Pancreas (tissue), 10 donors: ENCODE data around the gene AIFM2. TPM values are rescaled to one million over a fixed set of nuclear protein-coding genes. Genes with fewer than 3 reads are reported as not detected.

Experiments used
- ATAC-seq, 4 donors: fragments of 200-7000 bp; cut with Tn5 transposase; one replicate each; pipeline versions ENCODE4 v1.8.0 to v1.9.1; 2020; ENCODE audit warnings: mild to moderate bottlenecking in 4 of 4, moderate library complexity in 4 of 4
- DNase-seq, 6 donors: peaks; one replicate each; pipeline ENCODE4 v3.0.0-alpha.2; 2020
- FAIRE-seq: peaks from 2 replicates; lab custom pipeline; 2012; peaks lifted over from hg19 to GRCh38; lab: Jason Lieb, UNC
- H3K27ac ChIP-seq, 4 donors: fragments of 200-600 bp; sonication (generic); 1 replicate in 3 of 4; 2 replicates in 1 of 4; pipeline versions ENCODE4 v1.5.0 to v1.8.0; 2020
- H3K27me3 ChIP-seq, 4 donors: fragments of 200-600 bp; one replicate each; pipeline ENCODE4 v1.8.0; 2021
- H3K36me3 ChIP-seq, 3 donors: fragments of 200-600 bp; sonication (generic) in 1 of 3; one replicate each; pipeline versions ENCODE4 v1.5.0 to v1.8.0; 2020 to 2021
- H3K4me1 ChIP-seq, 3 donors: fragments of 200-600 bp; one replicate each; pipeline ENCODE4 v1.8.0; 2021
- H3K4me3 ChIP-seq, 4 donors: fragments of 200-600 bp; sonication (generic) in 2 of 4; one replicate each; pipeline versions ENCODE4 v1.5.0 to v1.8.0; 2020 to 2021
- H3K9me3 ChIP-seq, 4 donors: fragments of 200-600 bp; one replicate each; pipeline ENCODE4 v1.8.0; 2021
- CTCF ChIP-seq, 4 donors: fragments of 200-600 bp; sonication (generic) in 3 of 4; IDR thresholded peaks; one replicate each; pipeline versions ENCODE4 v1.5.0 to v1.8.0; 2021; ENCODE audit warnings: antibody characterized with exemption in 4 of 4
- WGBS, 2 donors: extraction: QIAGEN DNeasy Blood & Tissue Kit; methylation state at CpG; one replicate each; pipeline ENCODE4 v1.1.7; 2013; 5-methylcytosine and 5-hydroxymethylcytosine counted together
- intact Hi-C, 3 donors: fragments of 100-400 bp; cut with DNase I; formaldehyde crosslinking; loops; one replicate each; pipeline versions ENCODE4 v1.11.1 to v1.14.2; 2022
- polyA plus RNA-seq, 2 donors: library from polyadenylated mRNA; stranded (reverse); fragments of 200-250 nt; gene quantifications; one replicate each; pipeline ENCODE4 v1.2.3, GENCODE V29; 2013
- total RNA-seq, 6 donors: library from RNA; stranded (reverse); fragmentation: NEBNext Ultra II Directional in 4 of 6; extraction: Animal tissue kit (Norgen Biotek cat#: 25700) in 4 of 6; gene quantifications; one replicate each; pipeline versions ENCODE4 v1.2.1 to v1.2.4, GENCODE V29; 2021 to 2023
- donor health status: healthy with polysubstance abuse.
- donor health status: DM: no; HTN: no; CAD: no; lungs with moderate emphysema.
- donor health status: DM: no; HTN: no; CAD: no.
- donor health status: control.
- donor health status: control.
- donor health status: Bipolar disorder and iron deficiency.
- donor health status: DM: yes; HTN: yes; CAD: no.
- donor health status: DM: no; HTN: no; CAD: no.
- donor health status: DM: no; HTN: no; CAD: no.
- donor health status: DM: yes; HTN: yes; CAD: no.

The AIFM2 gene
- total and polyA plus RNA-seq, 8 donors = 2.0 to 5.0 (median 3.6) TPM

- H3K27ac ChIP-seq = peak overlapping the region in 2 of 4 donors; percentile 87 to 88
- 21 to 27% methylated on average over 2 of the region's 2 CpGs for WGBS, 2 donors
- H3K36me3 ChIP-seq = peaks cover 0 to 9% (median 9%) of the 10 kb centered on the region in 3 donors
- no peaks in the 10 kb centered on the region for H3K9me3 ChIP-seq
- no peak for TF ChIP-seq CTCF (IDR thresholded peaks at IDR 0.05)
- intact Hi-C loops = no loop called here
- no peaks in the 10 kb centered on the region for H3K27me3 ChIP-seq
- peak overlapping the region in 2 of 4 donors; percentile 81 to 94 for H3K4me3 ChIP-seq
- FAIRE-seq (no peak), ATAC-seq (no peak), DNase-seq (no peak)
- peaks cover 4 to 12% (median 7%) of the 10 kb centered on the region in 3 donors for H3K4me1 ChIP-seq
These were observed 14.6 kb upstream of the AIFM2 start for GRCh38 chr10:70147259-70147625.

DNA sequence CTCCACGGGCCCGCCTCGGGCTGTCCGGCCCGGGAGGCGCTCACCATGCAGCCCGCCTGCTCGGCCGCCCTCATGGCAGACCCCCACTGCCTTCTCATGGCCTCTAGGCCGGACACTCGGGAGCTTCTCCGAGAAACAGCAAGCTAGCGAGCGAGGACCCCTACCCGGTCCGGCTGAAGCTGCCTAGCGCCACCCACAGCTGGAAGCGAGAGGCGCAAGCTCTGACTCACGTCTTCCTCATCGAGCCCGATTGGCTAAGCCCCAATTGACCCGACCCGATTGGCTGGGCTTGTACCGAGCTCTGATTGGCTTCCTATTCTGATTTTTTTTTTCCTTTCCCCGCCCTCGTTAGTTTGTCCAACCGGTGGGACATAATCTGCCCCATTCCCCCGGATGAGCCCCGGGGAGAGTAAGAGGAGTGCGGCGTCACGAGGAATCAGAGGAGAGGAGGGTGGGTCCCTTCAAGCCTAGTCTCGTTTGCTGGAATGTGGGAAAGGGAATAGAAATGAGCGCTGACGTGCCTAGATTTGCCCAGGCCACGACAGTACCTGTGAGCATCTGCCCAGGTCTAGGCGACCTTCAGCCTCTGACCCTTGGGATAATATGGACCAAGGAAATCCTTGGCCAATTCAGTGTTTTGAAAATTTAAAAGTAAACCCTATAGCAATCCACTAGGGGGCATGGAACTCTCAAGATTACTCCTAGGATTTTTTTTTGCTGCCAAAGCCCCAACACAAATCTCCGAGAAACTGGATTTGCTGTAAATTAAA, 14.0 kb upstream of the AIFM2 start, which contains the start of gene TYSND1:
TSS of gene TYSND1 (minus strand) at position 212 of the 770 bp plus-strand sequence. CDS start at position 98, 114 bp downstream.
- Histone ChIP-seq H3K9me3 (no peaks in the 10 kb centered on the region), H3K27me3 (no peaks in the 10 kb centered on the region), H3K27ac (peak within 1 kb of the TSS; percentile 74 to 88 (median 84)), H3K36me3 (peaks cover 0 to 4% (median 4%) of the 10 kb centered on the region in 3 donors), H3K4me3 (peak within 1 kb of the TSS; percentile 64 to 94 (median 78)), H3K4me1 (peaks cover 4 to 12% (median 7%) of the 10 kb centered on the region in 3 donors)
- TF ChIP-seq CTCF (IDR thresholded peaks at IDR 0.05) = peak in 3 of 4 donors; percentile 44 to 55 (median 48)
- ATAC-seq (peak; percentile 93 to 98 (median 94)), FAIRE-seq (peak; percentile 91), DNase-seq (peak; percentile 93 to 98 (median 97))
- intact Hi-C loops = no loop called here
- 1% methylated on average over 38 to 39 of the region's 39 CpGs for WGBS, 2 donors

GRCh38 chr10:70145666-70146488, 13.3 kb upstream of the AIFM2 start:
- peak; percentile 23 to 50 (median 31) for TF ChIP-seq CTCF (IDR thresholded peaks at IDR 0.05)
- WGBS, 2 donors = 0% methylated on average over 57 to 98 of the region's 98 CpGs
- intact Hi-C loops = no loop called here
- H3K36me3 ChIP-seq = no peaks in the 10 kb centered on the region
- H3K27ac ChIP-seq = peak overlapping the region; percentile 74 to 88 (median 84)
- no peak for FAIRE-seq
- peak; percentile 57 to 86 (median 68) for DNase-seq
- H3K9me3 ChIP-seq = no peaks in the 10 kb centered on the region
- H3K27me3 ChIP-seq = no peaks in the 10 kb centered on the region
- peaks cover 4 to 12% (median 7%) of the 10 kb centered on the region in 3 donors for H3K4me1 ChIP-seq
- H3K4me3 ChIP-seq = peak overlapping the region; percentile 64 to 94 (median 78)
- ATAC-seq = peak; percentile 66 to 78 (median 72)

DNA sequence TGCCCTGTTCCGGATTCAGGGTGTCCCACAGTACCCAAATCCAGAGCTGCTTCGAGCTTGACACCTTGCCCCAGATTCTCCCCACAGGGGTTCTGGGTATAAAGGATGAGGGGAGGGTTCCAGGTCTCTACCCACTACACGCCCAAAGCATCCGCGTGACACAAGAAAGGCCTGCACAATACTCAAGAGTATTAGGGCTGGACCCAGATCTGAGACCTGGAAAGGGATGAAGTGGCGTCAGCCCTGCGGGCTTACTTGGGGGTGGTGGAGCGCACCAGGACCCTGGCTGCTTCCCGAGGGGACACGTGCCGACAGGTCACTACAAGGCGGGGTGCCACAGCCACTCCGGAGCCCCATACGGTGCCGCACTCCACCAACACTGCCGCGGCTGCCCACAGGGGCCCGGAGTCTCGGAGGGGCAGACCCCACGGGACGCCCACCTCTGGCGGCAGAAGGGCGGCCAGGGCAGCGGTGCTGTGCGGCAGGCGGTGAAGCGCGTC, 12.6 kb upstream of the AIFM2 start:
- ATAC-seq (peak in 2 of 4 donors; percentile 2 to 5), DNase-seq (peak in 3 of 6 donors; percentile 39 to 83 (median 45))
- H3K27ac ChIP-seq = peak overlapping the region; percentile 74 to 88 (median 84)

More for the DNA sequence above, 12.6 kb upstream of the AIFM2 start:
- intact Hi-C loops = no loop called here
- Histone ChIP-seq H3K27me3 (no peaks in the 10 kb centered on the region), H3K9me3 (no peaks in the 10 kb centered on the region), H3K36me3 (no peaks in the 10 kb centered on the region), H3K4me1 (peaks cover 4 to 12% (median 7%) of the 10 kb centered on the region in 3 donors), H3K4me3 (peak overlapping the region; percentile 64 to 94 (median 78))
- WGBS, 2 donors = 7 to 12% methylated on average over 27 to 28 of the region's 28 CpGs
- TF ChIP-seq CTCF (IDR thresholded peaks at IDR 0.05) = no peak
- FAIRE-seq = no peak
